ENCODE results near the gene DHRS7C.

The DHRS7C gene

DNA sequence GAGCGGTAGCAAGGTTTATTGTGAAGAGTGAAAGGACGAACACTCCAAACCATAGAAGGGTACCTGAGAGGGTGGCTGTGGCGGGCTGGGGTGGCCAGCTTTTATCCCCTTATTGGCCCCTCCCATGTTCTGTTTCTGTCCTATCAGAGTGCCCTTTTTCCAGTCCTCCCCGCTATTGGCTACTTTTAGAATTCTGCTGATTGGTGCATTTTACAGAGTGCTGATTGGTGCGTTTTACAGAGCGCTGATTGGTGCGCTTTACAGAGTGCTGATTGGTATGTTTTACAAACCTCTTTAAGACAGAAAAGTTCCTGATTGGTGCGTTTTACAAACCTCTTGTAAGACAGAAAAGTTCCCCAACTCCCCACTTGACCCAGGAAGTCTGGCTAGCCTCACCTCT lies 18.0 kb upstream of the DHRS7C start:
- no peaks in the 10 kb centered on the region for H3K9me3 ChIP-seq (ENCODE audit: insufficient read depth, low read length, severe bottlenecking)
- no peak overlapping the region for H3K4me2 ChIP-seq (ENCODE audit: insufficient read depth, low read length)
- no peaks in the 10 kb centered on the region for H3K36me3 ChIP-seq (ENCODE audit: insufficient read depth, low read length)
- no peak overlapping the region for H2AFZ ChIP-seq (ENCODE audit: low read depth, low read length)
- H4K20me1 ChIP-seq (ENCODE audit: insufficient read depth, low read length), result no peaks in the 10 kb centered on the region
- no peaks in the 10 kb centered on the region for H3K79me2 ChIP-seq (ENCODE audit: insufficient read depth, low read length)
- no peaks in the 10 kb centered on the region for H3K27me3 ChIP-seq (ENCODE audit: insufficient read depth, low read length, poor library complexity)
- no peak overlapping the region for H3K9ac ChIP-seq (ENCODE audit: low read depth, low read length)
- no peak overlapping the region for H3K27ac ChIP-seq (ENCODE audit: low read length)
- ATAC-seq (ENCODE audit: insufficient read depth, low read depth), result no peak
- H3K4me1 ChIP-seq (ENCODE audit: insufficient read depth, low read length), result no peaks in the 10 kb centered on the region
- no peak for DNase-seq
- no peak overlapping the region for H3K4me3 ChIP-seq (ENCODE audit: low read depth in 1 of 2, low read length in 2 of 2)
- no peak for TF ChIP-seq EZH2 (IDR thresholded peaks at IDR 0.05; ENCODE audit: borderline replicate concordance, low read depth, low read length, severe bottlenecking)
- no peak for TF ChIP-seq CTCF (IDR thresholded peaks at IDR 0.05; ENCODE audit: borderline replicate concordance, extremely low read depth, low read length, poor library complexity, severe bottlenecking)

DNA sequence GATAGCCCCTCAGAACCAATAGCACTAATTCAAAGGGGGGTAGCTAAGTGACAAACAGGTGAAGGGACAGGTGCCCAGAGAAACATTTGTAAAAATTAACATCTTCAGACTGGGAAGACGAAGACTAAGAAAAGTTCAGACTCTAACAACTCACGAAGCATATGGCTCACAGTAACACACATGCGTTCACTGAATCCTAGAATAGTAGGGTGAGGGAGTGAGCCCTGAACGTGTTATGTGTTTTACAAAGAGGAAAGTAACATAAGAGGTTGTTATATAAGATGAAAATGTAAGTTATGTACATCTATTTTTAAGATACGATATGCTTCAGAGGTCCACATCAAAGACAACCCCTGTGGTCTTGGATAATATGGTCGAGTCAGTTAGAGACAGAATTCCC lies 15.3 kb upstream of the DHRS7C start:
- Histone ChIP-seq H4K20me1 (ENCODE audit: insufficient read depth, low read length) (no peaks in the 10 kb centered on the region), H3K79me2 (ENCODE audit: insufficient read depth, low read length) (no peaks in the 10 kb centered on the region), H2AFZ (ENCODE audit: low read depth, low read length) (no peak overlapping the region), H3K4me3 (ENCODE audit: low read depth in 1 of 2, low read length in 2 of 2) (no peak overlapping the region), H3K36me3 (ENCODE audit: insufficient read depth, low read length) (no peaks in the 10 kb centered on the region), H3K4me1 (ENCODE audit: insufficient read depth, low read length) (no peaks in the 10 kb centered on the region), H3K27me3 (ENCODE audit: insufficient read depth, low read length, poor library complexity) (no peaks in the 10 kb centered on the region), H3K4me2 (ENCODE audit: insufficient read depth, low read length) (no peak overlapping the region), H3K9me3 (ENCODE audit: insufficient read depth, low read length, severe bottlenecking) (no peaks in the 10 kb centered on the region), H3K27ac (ENCODE audit: low read length) (no peak overlapping the region), H3K9ac (ENCODE audit: low read depth, low read length) (no peak overlapping the region)
- ATAC-seq (ENCODE audit: insufficient read depth, low read depth) (no peak), DNase-seq (no peak)
- no peak for TF ChIP-seq CTCF (IDR thresholded peaks at IDR 0.05; ENCODE audit: borderline replicate concordance, extremely low read depth, low read length, poor library complexity, severe bottlenecking)
- TF ChIP-seq EZH2 (IDR thresholded peaks at IDR 0.05; ENCODE audit: borderline replicate concordance, low read depth, low read length, severe bottlenecking), result no peak

DNA sequence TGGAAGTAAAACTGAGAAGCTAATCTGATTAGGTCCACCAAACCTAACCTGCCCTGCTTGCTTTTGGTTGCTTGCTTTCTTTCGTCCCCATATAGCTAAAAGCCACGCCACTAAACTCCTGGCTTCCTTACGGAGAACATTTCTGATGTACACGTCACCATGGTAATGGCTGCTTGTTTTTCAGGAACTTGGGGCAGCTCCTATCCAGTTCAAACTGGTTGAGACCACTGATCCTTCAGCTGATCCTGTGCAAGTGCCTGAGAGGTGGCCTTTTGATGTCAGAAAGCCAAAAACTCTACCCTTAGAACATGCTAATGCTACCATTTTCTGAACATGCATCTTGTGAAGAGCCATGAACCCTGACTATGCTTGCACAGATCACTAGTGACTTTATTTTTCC lies 14.4 kb upstream of the DHRS7C start:
- DNase-seq, result no peak
- no peak overlapping the region for H2AFZ ChIP-seq (ENCODE audit: low read depth, low read length)
- no peaks in the 10 kb centered on the region for H3K27me3 ChIP-seq (ENCODE audit: insufficient read depth, low read length, poor library complexity)
- no peak overlapping the region for H3K4me3 ChIP-seq (ENCODE audit: low read depth in 1 of 2, low read length in 2 of 2)
- no peak for ATAC-seq (ENCODE audit: insufficient read depth, low read depth)
- H3K36me3 ChIP-seq (ENCODE audit: insufficient read depth, low read length), result no peaks in the 10 kb centered on the region
- no peak overlapping the region for H3K27ac ChIP-seq (ENCODE audit: low read length)
- H3K9me3 ChIP-seq (ENCODE audit: insufficient read depth, low read length, severe bottlenecking), result no peaks in the 10 kb centered on the region
- H3K79me2 ChIP-seq (ENCODE audit: insufficient read depth, low read length), result no peaks in the 10 kb centered on the region
- H3K4me1 ChIP-seq (ENCODE audit: insufficient read depth, low read length), result no peaks in the 10 kb centered on the region
- TF ChIP-seq CTCF (IDR thresholded peaks at IDR 0.05; ENCODE audit: borderline replicate concordance, extremely low read depth, low read length, poor library complexity, severe bottlenecking), result no peak
- no peaks in the 10 kb centered on the region for H4K20me1 ChIP-seq (ENCODE audit: insufficient read depth, low read length)
- H3K4me2 ChIP-seq (ENCODE audit: insufficient read depth, low read length), result no peak overlapping the region
- no peak overlapping the region for H3K9ac ChIP-seq (ENCODE audit: low read depth, low read length)

DNA sequence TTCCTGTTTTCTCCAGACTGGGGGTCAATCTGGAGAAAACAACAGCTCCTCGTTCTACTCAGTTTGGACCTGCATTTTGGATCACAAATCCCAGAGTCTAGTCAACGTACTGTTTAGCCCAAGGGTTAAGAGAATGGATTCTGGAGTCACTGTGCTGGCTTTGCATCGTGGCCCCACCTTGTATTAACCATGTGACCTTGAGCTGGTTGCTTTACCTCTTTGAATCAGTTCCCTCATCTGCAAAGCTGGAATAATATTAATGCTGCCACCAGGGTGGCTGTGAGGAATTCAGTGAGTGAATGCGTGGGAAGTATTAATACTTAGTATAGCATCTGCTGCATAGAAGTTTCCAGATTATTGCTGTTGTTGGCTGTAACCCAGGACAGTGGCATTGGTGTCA lies 11.3 kb upstream of the DHRS7C start:
- Histone ChIP-seq H3K9ac (ENCODE audit: low read depth, low read length) (no peak overlapping the region), H3K9me3 (ENCODE audit: insufficient read depth, low read length, severe bottlenecking) (no peaks in the 10 kb centered on the region), H3K36me3 (ENCODE audit: insufficient read depth, low read length) (no peaks in the 10 kb centered on the region), H2AFZ (ENCODE audit: low read depth, low read length) (no peak overlapping the region), H3K27me3 (ENCODE audit: insufficient read depth, low read length, poor library complexity) (no peaks in the 10 kb centered on the region), H3K79me2 (ENCODE audit: insufficient read depth, low read length) (no peaks in the 10 kb centered on the region), H3K4me1 (ENCODE audit: insufficient read depth, low read length) (no peaks in the 10 kb centered on the region), H3K27ac (ENCODE audit: low read length) (no peak overlapping the region), H4K20me1 (ENCODE audit: insufficient read depth, low read length) (no peaks in the 10 kb centered on the region), H3K4me2 (ENCODE audit: insufficient read depth, low read length) (no peak overlapping the region), H3K4me3 (ENCODE audit: low read depth in 1 of 2, low read length in 2 of 2) (no peak overlapping the region)
- DNase-seq, result no peak
- ATAC-seq (ENCODE audit: insufficient read depth, low read depth), result no peak
- no peak for TF ChIP-seq EZH2 (IDR thresholded peaks at IDR 0.05; ENCODE audit: borderline replicate concordance, low read depth, low read length, severe bottlenecking)
- TF ChIP-seq CTCF (IDR thresholded peaks at IDR 0.05; ENCODE audit: borderline replicate concordance, extremely low read depth, low read length, poor library complexity, severe bottlenecking), result no peak
